ENCODE measurements around the gene SVIL.
"Not testable (repeated sequence)": the region's sequence is repeated elsewhere in the genome, so short reads cannot be mapped to it uniquely, and the experiment has no call there.

The SVIL gene

DNA sequence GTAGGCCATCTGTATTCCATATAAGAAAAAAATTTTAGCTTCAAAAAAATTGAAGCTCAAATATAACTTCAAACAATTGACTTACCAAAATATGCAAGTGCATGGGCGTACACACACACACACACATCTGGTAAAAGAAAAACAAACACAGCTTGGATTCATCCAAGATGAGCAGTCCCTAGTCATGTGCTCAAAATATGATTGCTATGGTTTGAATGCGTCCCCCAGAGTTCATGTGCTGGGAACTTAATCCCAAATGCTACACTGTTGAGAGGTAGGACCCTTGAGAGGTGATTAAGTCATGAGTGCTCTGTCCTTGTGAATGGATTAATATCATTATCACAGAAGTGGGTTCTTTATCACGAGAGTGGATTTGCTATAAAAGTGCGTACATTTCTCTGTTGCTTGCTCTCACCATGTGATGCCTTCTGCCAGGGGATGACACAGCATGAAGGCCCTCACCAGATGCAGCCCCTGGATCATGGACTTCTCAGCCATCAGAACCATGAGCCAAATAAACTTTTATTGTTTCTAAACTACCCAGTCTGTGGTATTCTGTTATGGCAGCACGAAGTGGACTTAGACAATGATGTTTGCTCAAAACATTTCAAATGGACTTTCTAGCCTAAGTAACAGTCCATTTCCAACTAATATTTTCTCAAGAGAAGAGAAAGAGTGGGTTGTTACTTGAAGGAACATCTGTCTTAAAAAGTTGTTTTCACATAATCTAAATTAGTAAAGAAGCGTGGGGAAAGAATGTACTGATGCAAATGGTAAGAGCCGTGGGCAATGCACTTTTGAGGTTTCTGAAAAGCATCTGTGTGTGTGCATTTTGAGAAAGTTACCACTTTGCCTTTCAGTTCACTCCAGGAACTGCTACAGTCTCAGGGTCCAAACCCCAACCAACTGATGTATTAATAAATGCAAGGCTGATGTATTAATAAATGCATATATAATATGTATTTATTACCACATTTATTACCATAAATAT, 15.1 kb upstream of the SVIL start:
- FAIRE-seq (peak; percentile 36), DNase-seq (ENCODE audit: insufficient read length, low spot score) (no peak)

DNA sequence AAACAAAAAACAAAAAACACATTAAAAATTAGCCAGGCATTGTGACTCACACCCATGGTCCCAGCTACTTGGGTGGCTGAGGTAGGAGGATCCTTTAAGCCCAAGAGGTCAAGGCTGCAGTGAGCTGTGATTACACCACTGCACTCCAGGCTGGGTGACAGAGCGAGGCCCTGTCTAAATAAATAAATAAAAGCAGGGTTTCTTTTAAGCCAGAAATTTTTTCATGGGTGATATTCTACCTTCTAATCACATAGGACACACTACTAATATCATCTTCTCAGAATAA, 14.2 kb upstream of the SVIL start:
- DNase-seq (ENCODE audit: insufficient read length, low spot score) (no peak), FAIRE-seq (no peak)

DNA sequence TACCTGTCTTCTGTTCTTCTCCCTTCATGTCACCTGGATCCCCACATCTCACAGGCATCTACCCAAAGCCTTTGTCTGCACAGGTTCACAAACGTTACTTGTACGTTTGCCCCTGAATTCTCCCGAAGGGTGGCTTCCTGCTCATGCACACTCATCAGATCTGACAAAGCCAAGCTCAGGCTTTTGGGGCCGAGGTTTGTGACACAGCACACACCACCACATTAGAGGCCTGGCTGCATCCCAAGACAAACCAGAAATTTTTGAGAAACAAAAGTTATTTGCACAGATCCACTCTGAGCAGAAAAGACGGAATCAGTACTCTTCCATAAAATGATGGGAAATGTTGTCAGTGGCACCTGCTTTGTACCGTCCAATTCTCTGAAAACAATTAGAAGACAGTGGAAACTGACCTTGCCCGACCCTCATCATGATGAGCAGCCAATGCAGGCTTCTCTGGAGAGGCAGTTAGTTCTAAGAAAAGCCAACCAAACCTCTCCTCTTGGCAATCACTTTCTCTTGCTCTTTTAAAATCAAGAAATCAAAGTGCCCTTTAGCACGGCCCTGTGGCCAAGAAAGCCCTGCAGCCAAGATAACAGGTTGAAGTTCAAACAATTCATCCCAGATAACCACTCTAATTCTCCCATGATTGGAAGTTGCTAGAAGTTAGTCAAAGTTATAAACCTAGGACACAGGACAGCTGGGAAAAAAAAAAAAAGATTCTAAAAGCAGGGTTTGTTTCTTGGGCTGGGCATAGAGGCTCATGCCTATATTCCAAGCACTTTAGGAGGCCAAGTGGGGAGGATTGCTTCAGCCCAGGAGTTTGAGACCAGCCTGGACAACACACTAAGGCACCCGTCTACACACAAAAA, 13.6 kb upstream of the SVIL start:
- FAIRE-seq, result no peak
- no peak for DNase-seq (ENCODE audit: insufficient read length, low spot score)

DNA sequence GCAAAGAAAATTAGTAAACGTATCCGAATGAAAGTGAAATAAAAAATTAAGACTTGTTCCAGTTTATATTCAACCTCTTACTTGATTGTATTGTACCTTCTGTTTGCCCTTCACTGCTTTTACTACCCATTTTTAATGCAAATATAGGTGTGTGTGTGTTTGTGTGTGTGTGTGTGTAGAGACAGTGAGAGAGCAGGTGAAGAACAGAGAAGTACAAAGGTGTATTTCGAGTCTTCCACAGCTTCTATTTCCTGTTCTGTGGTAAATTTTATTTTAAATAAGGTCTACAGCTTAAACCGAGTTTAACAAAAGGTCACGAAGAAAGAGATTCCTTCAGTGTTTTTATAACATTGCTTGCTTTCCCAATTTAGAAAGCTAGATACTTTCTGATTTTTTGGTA, 12.7 kb upstream of the SVIL start:
- FAIRE-seq, result no peak

DNA sequence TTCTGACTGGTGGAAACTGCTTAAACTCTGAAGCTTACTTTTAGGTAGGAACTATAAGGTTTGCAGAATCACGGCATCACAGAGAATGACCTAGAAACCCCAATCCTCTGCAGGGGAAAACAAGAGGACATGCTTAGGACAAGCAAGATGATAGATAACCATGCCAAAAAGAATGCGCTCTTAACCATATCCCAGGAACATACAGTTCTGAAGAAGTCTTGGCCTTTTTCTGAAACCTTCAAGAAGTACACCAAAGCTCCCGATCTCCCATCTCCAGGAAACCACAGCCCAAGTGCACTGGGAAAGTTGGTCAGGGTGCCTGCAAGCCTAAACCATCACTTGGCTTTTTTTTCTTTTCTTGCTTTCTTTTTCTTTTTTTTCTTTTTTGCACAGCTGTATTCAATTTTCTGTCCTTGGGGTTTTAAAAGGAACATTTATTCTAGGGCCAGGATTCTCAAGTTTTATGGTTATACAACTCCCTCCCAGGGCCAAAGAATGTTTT, 12.2 kb upstream of the SVIL start:
- FAIRE-seq, result no peak
- DNase-seq (ENCODE audit: insufficient read length, low spot score), result no peak

More for the DNA sequence above, 12.7 kb upstream of the SVIL start:
- no peak for DNase-seq (ENCODE audit: insufficient read length, low spot score)

DNA sequence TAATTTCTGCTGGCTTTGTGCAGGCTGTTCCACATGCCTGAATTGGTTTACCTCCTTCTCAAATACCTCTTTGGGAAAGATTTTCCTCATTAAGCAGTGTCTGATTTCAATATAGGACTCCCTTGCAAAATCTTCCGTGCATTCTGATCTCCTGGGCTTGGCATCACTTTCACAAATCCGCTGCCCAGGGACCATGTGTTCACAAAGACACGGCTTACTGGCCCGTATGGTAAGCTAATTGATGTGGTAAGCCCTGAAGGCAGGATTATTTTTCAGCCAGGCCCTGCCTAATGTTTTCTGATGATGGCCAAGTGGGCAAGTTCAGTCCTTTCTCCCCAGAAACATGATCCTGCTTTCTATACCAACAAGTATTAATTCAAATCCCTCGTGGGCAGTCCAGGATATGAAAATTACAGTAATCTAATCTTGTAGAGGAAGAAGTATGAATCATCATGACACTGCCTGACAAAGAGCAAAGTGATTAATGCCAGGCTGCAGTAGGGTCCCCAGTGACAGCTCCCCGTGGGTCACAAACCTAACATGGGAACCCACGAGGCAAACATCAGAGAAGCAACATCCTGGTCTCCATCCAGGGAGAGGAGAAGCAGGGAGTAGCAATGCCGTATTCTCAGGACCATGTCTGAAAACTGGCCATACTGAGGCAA, 11.6 kb upstream of the SVIL start:
- peak; percentile 88 for FAIRE-seq
- DNase-seq (ENCODE audit: insufficient read length, low spot score), result peak; percentile 74

DNA sequence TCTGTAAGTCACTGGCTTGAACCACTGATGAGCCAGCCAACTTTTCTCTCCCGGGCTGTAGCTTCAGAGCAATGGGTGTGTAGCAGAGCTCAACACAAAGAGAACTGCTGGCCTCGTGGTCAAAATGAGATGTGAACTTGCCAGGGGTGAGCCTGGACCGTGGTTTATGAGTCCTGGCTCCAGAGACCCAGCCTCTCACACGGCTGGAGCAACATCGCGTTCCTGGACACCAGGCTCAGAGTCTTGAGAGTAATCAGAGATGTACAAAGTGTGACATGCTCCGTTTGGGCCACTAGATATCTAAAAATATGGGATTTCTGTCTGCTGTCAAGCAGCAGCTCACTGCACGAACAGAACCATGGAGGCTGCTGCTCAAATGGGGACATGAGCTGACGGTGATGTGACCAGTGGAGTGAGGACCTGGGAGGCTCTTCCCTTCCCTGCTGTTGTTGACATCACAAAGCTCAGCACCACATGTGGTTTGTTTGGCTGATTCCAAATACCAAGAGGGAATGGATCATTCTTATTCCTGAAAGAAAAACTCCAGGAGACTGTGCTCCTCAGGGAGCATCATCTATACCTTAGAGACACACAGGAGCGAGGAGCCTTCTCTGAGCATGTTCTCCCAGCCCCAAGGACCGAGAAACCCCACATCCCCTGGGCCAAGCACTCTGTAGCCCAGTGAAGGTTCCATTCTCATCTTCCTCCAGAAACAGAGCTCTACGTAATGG, 9.2 kb upstream of the SVIL start:
- no peak for DNase-seq (ENCODE audit: insufficient read length, low spot score)
- FAIRE-seq, result peak; percentile 68

DNA sequence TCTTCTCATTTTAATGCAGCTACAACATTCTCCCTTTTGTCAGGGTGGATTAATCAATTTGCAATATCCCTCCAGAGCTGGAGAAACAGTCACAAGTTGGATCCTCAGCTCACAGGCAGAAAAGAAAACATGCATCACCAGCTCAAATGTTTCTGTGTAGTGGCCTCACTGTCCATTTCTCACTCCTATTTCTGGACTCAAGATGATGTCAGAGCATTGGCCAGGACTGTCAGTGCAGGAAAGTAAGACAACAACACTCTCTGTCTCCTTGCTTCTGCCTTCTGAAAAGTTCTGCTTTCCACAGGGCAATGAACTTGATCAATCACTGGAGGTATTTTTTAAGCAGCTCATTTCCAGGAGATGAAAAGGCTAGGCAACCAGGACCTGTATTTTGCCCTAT, 8.2 kb upstream of the SVIL start:
- FAIRE-seq (peak; percentile 26), DNase-seq (ENCODE audit: insufficient read length, low spot score) (no peak)

DNA sequence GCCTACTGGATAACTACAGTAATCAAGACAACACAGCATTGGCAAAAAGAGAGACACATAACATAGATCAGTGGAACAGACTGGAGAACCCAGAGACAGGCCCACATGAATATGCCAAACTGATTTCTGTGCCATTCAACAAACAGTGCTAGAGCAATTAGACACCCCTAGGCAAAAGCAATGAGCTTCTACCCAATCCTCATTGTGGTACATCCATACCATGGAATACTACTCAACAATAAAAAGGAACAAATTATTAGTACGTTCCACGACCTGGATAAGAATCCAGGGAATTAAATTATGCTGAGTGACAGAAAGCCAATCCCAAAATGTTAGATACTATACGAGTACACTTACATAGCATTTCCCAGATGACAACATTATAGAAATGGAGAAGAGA, 2.8 kb upstream of the SVIL start:
- DNase-seq (ENCODE audit: insufficient read length, low spot score), result no peak
- peak; percentile 64 for FAIRE-seq

DNA sequence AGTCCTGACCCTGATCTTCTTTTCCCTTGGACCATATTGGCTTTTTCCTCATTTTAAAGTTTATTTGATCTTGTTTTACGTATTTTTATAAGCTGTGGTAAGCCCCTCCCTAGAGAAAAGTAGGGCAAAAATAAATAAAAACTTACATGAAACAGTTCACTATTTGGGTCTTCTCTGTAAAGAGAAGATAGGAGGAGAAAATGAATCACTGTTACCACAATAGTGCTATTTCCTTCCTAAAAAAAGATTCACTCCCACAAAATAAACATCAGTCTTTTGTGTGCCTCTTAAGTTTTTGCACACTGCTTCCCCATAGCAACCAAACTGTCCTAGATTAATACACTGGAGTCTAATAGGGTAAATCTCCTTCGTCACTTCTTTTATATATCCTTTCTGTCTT, 1.4 kb upstream of the SVIL start:
- no peak for DNase-seq (ENCODE audit: insufficient read length, low spot score)

DNA sequence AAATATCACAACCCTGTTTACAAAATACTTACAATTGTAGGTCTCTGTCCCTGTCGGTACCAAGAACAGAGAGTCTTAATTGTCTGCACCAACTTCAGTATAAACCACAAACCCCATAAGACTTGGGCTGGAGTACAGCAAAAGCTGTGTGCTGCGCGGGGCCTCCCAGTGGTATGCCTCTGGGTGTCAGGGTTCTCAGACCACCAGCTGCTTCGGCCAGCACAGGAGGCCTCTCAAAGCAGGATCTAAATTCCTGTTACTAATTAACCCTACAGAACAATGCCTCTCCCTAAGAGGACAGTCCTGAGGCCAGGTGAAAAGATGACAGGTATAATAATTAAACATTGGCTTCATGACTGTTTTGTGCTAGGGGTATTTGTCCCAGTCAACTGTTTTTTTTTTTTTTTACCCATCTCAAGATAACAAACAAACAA, 957 bp upstream of the SVIL start:
- FAIRE-seq, result no peak
- DNase-seq (ENCODE audit: insufficient read length, low spot score), result no peak

More for the DNA sequence above, 1.4 kb upstream of the SVIL start:
- no peak for FAIRE-seq

DNA sequence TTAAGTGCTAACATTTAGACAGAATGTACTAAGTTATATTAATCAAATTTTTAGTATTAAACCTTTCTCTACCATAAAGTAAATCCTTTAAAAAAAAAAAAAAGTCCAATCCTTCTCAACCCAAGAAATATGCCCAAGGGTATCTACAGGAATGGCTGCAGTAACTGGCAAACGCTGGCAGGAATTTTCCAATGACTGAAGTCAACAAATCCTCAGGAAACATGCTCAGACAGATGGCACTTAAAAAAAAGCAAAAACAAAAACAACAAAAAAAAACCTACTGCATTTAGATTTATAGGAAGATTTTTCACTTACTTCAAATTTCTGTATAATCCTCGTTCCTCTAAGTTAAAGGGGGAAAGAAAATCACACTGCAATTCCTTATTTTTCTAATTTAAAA, 666 bp downstream of the SVIL start:
- no peak for FAIRE-seq

DNA sequence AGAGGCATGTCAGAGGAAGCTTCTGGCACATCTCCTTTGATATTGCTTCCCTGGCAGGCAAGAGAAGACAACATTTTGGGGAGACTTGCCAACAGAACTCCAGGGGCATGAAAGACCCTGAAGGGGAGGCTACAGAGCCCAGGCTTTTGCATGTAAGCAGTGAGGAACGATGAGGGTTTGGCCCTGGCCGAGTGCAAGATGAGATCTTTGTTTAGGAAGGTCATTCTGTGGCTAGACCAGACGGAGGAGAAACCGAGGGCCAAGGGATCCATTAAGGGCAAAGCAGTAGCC, 3.8 kb downstream of the SVIL start:
- FAIRE-seq (no peak), DNase-seq (ENCODE audit: insufficient read length, low spot score) (no peak)

More for the DNA sequence above, 666 bp downstream of the SVIL start:
- DNase-seq (ENCODE audit: insufficient read length, low spot score), result no peak

DNA sequence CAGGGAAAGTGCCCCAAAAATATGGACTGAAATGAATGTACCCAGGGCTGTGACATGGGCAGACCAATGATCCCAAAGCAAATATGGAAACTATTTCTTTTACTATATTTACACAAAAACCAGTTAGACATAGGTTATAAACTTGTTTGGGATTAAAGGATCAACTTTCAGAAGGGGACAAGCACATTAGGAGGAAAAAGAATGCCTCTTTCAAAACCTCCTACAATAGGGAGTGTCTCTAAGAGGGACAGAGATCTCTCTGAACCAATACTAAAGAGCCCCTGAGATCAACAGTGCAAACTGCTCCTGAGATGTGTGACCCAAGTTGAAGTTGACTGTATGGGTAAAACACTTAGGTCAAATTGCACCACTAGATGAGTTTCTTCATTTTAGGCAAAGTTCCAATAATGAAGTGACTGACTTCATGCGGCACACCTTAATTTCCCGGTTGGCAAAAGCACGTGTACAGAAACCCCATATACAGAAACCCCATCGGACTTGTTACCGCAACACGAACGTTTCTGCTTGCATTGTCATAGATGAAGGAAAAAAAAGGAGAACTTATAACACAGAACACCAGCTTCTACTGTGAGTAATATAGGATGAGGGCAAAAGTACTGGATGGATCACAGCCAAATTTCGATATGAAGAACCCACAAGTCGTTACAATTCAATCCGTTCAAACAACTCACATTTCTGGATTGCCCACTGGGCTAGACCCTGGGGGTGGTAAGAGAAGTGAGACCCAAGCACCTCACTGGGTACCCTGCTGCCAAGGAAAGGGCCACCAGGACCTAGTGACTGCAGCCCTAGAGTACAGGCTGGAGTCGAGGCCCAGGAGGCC, 4.3 kb downstream of the SVIL start:
- DNase-seq (ENCODE audit: insufficient read length, low spot score), result no peak
- FAIRE-seq, result no peak

DNA sequence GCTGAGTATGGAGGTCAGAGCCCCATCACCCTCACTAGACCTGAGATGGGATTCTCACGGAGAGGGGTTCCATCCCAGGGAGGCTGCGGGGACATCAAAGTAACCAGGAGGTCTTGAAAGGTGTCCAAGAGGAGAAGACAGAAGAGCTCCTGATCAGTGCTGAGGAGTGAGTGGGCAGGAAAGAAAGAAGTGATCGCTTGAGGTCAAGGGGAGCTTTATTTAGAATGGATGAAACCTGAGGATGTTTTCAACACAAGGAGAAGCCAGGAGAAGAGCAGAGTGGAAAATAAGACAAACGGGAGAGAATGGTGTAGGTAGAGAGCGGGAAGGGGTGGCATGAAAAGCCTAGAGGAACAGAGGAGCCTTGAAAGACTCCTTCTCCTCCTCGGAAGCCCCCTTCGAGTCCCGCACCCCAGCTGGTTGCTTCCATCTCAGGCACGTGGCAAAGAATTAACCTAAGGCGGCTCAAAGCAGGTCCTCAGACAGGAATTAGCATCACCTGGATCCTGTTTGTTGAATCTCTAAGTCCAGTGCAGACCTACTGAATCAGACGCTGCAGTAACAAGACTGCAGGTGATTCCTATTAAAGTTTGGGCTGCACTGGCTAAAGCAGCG, 5.8 kb downstream of the SVIL start:
- DNase-seq (ENCODE audit: insufficient read length, low spot score), result no peak
- no peak for FAIRE-seq

DNA sequence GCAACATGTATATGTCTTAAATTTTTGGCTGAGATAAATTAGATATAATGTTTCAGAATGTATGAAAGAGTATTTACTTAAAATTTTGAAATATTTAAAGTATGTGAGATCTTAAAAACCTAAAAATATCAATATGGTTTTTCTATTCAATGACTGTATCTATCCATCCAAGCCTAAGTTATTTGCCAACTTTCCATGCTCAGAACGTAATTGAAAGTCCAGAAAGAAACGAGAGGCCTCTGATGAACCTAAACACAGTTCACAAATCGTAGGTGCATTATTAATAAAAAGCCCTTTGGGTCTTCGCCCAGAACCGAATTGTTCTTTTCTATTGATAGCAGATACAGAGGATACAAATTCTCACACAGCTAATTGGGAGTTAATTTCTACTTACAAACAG, 6.5 kb downstream of the SVIL start:
- FAIRE-seq, result no peak
- DNase-seq (ENCODE audit: insufficient read length, low spot score), result no peak

DNA sequence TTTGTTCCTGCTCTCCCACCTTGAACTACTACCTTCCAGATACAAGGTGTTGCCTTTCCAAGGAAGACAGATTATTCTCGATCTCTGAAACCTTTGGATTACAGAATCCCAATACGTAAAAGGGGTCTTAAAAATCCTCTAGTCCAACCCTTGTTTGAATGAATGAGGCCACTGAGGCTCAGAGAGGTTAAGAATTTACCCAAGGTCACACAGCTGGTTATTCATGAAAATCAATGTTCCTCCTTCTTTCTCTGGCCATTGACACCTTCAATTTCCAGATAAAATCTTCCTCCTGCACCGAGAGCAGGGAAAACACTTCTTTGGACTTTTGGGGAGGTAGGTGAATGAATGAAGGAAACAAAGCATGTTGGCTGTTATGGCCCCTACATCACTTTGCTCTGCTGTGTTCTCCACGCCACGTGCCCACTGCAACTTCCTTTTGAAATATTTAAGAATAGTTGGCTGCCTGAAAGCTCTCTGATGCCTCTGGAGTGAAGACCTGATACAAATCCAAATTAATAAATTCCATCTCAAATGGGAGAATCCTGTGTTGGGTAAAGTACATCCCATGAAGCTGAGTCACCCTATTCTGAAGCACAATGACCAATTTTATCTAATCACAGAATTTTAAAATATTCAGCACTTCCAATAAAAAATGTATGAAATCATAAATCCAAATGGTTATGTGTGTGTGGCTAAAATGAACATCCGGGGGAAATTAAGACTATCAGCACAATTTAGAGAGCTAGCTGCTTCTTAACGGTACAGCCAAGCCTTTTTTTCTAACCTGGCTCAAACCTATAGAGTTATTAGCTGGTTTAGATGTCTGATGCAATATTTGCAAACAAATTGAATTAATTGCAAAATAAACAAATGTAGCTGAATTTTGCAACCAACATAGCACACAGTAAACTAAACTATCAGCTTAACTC, 7.3 kb downstream of the SVIL start:
- FAIRE-seq (no peak), DNase-seq (ENCODE audit: insufficient read length, low spot score) (peak; percentile 23)

DNA sequence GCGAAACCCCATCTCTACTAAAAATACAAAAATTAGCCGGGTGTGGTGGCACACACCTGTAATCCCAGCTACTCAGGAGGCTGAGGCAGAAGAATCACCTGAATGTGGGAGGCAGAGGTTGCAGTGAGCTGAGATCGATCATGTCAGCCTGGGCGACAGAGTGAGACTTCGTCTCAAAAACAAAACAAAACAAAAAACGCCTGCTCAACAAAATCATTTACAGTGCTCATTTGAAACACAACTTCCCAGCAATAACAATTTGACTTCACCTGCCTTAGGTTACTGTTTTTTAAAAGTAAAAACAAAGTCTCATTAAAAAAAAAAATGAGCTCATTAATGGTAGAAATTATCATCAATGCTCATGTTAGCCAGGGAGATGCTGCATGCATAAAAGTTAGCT, 10.4 kb downstream of the SVIL start:
- FAIRE-seq; DNase-seq (ENCODE audit: insufficient read length, low spot score): not testable (repeated sequence)
